RWPE1 (cell line): ENCODE measurements around the gene DHRS13.

Source experiments
- CTCF ChIA-PET: fragments of 350-600 bp; sonication (Branson Sonifier 250); formaldehyde crosslinking; extraction: SDS; loops from one replicate; lab custom pipeline; 2021; lab: Yijun Ruan, JAX
- POLR2A ChIA-PET: fragments of 400-600 bp; formaldehyde crosslinking; extraction: SDS; loops from one replicate; lab custom pipeline; 2020; ENCODE audit warnings: antibody characterized with exemption; ENCODE audit not compliant: low non-redundant PET; lab: Yijun Ruan, JAX
- DNase-seq: peaks from one replicate; pipeline ENCODE4 v3.0.0; 2012; ENCODE audit warnings: low spot score
- H3K27ac ChIP-seq: fragments of 450-650 bp; 2 replicates; pipeline ENCODE4 v1.5.1; 2017
- TF ChIP-seq, protein P1 (sequence below): fragments of 450-650 bp; conservative IDR thresholded peaks from 2 replicates; pipeline ENCODE4 v1.5.1; 2017; ENCODE audit warnings: low read depth, mild to moderate bottlenecking

DHRS13 gene

GRCh38 chr17:28917465-28917864 is 14.6 kb upstream of the DHRS13 start:
- POLR2A ChIA-PET, result no interaction called here
- peak overlapping the region; percentile 17 for H3K27ac ChIP-seq

DNA sequence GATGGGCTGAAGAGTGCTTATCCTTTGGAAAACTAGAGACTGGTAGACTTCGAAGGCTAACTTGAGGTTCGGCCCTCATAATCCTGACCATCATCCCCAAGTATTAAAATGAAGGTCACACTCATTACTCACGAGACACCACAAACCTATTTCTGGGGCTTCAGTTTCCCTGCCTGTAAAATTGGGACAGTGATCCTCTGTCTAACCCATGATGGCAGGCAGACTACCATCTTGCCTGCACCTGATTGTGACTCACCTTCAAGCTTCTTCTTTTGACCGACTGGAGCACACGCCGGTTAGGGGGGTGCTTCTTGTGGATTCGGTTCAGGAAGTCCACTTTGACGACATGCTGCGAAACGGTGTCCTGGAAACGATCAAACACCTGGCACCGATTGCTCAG is 14.2 kb upstream of the DHRS13 start:
- TF ChIP-seq, protein P1, sequence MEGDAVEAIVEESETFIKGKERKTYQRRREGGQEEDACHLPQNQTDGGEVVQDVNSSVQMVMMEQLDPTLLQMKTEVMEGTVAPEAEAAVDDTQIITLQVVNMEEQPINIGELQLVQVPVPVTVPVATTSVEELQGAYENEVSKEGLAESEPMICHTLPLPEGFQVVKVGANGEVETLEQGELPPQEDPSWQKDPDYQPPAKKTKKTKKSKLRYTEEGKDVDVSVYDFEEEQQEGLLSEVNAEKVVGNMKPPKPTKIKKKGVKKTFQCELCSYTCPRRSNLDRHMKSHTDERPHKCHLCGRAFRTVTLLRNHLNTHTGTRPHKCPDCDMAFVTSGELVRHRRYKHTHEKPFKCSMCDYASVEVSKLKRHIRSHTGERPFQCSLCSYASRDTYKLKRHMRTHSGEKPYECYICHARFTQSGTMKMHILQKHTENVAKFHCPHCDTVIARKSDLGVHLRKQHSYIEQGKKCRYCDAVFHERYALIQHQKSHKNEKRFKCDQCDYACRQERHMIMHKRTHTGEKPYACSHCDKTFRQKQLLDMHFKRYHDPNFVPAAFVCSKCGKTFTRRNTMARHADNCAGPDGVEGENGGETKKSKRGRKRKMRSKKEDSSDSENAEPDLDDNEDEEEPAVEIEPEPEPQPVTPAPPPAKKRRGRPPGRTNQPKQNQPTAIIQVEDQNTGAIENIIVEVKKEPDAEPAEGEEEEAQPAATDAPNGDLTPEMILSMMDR, result no peak
- ChIA-PET POLR2A (no interaction called here), CTCF (interaction anchor here (0.5 to 0.6 kb wide), 2 partner anchors 20 to 148 kb away, joined by 4 read pairs; no protein-coding TSS in a partner anchor)
- DNase-seq, result no peak
- peak overlapping the region; percentile 17 for H3K27ac ChIP-seq

More at GRCh38 chr17:28917465-28917864, 14.6 kb upstream of the DHRS13 start:
- TF ChIP-seq, protein P1, result no peak
- no peak for DNase-seq
- CTCF ChIA-PET, result interaction anchor here (0.6 to 0.7 kb wide), 2 partner anchors 148 to 166 kb away, joined by 3 to 4 read pairs; no protein-coding TSS in a partner anchor

DNA sequence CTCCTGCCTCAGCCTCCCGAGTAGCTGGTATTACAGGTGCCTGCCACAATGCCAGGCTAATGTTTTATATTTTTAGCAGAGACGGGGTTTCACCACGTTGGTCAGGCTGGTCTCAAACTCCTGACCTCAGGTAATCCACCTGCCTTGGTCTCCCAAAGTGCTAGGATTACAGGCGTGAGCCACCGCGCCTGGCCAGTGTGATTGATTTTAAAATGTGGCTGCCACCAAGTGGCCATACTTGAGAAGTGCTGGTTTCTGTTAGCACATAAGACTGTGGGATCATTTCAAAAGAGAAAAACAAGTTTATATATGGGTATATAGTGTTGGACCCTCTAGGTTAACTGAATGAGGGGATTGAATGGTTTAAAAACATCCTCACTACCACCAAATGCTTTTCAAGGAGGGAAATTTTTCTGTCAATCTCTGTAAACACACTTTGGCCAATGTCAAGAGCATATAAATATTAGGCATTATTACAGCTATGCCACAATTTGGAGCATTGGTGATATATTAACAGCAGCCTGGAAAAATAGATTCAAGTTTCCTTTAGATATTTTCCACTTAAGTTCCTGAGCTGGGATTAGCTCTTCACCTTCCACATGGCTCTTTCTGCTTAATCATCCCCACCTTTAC is 13.5 kb upstream of the DHRS13 start:
- ChIA-PET POLR2A (no interaction called here), CTCF (interaction anchor here (0.5 to 1.6 kb wide), 3 partner anchors 13 to 49 kb away, joined by 4 read pairs; no protein-coding TSS in a partner anchor)
- H3K27ac ChIP-seq, result no peak overlapping the region
- TF ChIP-seq, protein P1, result peak; percentile 81
- no peak for DNase-seq

- POLR2A ChIA-PET, result no interaction called here
- CTCF ChIA-PET, result interaction anchor here (0.5 to 1.1 kb wide), 2 partner anchors 10 to 181 kb away, joined by 4 to 9 read pairs; no protein-coding TSS in a partner anchor
- no peak for DNase-seq
- TF ChIP-seq, protein P1, result no peak
- 0 out of 2 replicates have a peak overlapping the region, but pooled peaks have one; percentile 2 for H3K27ac ChIP-seq
Measured at GRCh38 chr17:28912938-28913333, 10.1 kb upstream of the DHRS13 start.

- DNase-seq, result no peak
- POLR2A ChIA-PET, result no interaction called here
- CTCF ChIA-PET, result interaction anchor here (0.5 to 1.1 kb wide), 3 partner anchors 9 to 736 kb away, joined by 4 to 9 read pairs (median 4); no protein-coding TSS in a partner anchor
- H3K27ac ChIP-seq, result 0 out of 2 replicates have a peak overlapping the region, but pooled peaks have one; percentile 2
- TF ChIP-seq, protein P1, result no peak
Measured at GRCh38 chr17:28912281-28912937, 9.5 kb upstream of the DHRS13 start.

DNA sequence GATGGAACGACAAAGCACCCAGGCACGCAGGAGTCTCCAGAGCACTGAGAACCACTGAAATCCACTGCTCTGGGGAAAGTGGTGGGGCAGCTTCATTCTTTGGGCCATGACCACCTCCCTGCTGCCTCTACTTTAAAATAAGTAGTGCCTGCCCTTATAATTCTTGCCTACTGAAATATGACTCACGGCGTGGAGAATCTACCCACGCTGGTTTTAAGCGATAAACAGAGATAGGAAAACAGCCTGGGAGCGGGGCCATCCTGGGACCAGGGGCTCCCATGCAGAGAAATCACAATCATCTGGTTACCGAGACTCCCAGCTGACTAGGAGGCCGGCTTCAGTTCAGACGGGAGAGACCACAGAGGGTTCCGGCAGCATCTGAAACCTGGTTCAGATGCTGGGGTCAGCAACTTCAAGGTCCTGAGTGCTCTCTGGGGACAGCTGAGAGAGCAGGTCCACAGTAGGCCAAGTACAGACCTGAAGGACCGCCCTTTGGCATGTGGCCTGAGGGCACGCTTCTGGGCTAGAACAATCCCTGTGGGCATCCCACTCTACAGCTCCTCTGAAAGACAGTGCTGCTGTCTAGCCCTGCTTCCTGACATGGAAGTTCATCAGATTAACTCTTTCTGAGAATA is 8.6 kb upstream of the DHRS13 start:
- POLR2A ChIA-PET, result no interaction called here

More for the DNA sequence above, 8.6 kb upstream of the DHRS13 start:
- DNase-seq, result no peak
- peak overlapping the region; percentile 11 for H3K27ac ChIP-seq
- CTCF ChIA-PET, result interaction anchor here (0.9 kb wide), 1 partner anchor 206 kb away, joined by 3 read pairs; no protein-coding TSS in a partner anchor
- TF ChIP-seq, protein P1, result no peak
